Activated naive CD8-positive, alpha-beta T cell treated with anti-CD3 and anti-CD28 coated beads, Interleukin-2, amount 50 U/mL, for 16 hours (primary cell): ENCODE results near the gene AXIN2.

Source experiments
- DNase-seq: peaks from one replicate; pipeline ENCODE4 v3.0.0-alpha.2; 2020; ENCODE audit warnings: low read depth, low spot score

Gene AXIN2

GRCh38 chr17:65482201-65482600 is 79.2 kb downstream of the AXIN2 start:
- no peak for DNase-seq

- no peak for DNase-seq
Observed at GRCh38 chr17:65479282-65479681, 82.2 kb downstream of the AXIN2 start.
